Activated gamma-delta T cell (primary cell): Measurements from ENCODE around the gene GABPB2.

Experiments
- DNase-seq: peaks from one replicate; lab custom pipeline; 2025; lab: John Stamatoyannopoulos, UW
- total RNA-seq, 2 donors: gene quantifications; one replicate each; lab custom pipeline; 2026; lab: John Stamatoyannopoulos, UW

Gene GABPB2
- 88.5 to 92.9 reads per million in 2 donors for total RNA-seq

DNA sequence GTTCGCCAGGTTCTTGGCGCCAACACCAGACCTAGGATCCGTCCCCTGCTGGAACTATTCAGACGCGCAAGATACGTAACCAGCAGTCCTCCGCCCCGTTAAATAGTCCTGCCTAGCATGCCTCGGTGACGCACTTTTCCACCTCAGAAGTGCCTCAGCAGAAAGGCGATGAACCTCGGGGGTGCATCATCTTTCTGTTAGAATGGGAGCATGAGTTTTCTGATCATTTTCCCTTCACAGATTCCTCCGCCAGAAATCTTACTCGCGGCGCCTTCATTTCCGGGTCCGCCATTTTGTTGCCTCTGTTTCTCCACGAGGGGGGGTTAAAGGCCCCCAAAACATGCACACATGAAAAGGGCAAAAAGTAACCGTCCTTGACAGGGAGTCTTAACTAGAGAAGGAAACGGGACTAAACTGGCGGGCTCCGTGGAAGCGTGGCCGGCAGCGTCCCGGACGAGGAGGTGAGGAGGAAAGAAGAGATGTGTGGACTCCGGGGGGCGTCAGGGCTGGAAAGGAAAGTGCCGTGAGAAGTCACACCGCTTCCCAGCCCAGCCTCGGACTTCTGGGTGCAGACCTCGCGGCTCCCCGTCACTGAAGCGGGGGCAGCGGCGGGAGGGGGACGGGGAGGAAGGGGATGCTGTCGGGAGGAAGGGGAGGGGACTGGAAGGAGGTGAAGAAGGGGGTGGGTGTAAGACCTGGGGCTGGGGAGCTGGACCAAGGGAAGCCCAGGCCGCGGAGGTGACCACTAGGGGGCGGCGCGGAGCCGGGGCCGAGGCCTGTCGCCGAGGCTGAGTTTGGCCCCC, at the start of gene GABPB2:
Gene GABPB2, plus strand, starts transcription at position 288 of the 803 bp plus-strand sequence. CDS start 17,429 bp downstream, outside the sequence.
- DNase-seq: peak; percentile 64

GRCh38 chr1:151024540-151025146, 45.9 kb upstream of the GABPB2 start:
- DNase-seq: no peak

GRCh38 chr1:151026460-151026859, 44.1 kb upstream of the GABPB2 start:
- DNase-seq: no peak

DNA sequence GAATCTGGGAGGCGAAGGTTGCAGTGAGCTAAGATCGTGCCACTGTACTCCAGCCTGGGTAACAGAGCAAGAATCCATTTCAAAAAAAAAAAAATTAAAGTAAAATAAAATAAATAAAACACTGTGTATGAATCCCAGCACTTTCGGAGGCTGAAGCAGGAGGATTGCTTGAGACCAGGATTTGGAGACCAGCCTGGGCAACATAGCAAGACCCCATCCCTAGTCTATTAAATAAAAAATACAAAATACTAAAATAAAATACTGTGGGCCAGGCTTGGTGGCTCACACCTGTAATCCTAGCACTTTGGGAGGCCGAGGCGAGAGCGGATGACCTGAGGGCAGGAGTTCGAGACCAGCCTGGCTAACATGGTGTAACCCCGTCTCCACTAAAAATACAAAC, 38.4 kb upstream of the GABPB2 start:
- no peak for DNase-seq

DNA sequence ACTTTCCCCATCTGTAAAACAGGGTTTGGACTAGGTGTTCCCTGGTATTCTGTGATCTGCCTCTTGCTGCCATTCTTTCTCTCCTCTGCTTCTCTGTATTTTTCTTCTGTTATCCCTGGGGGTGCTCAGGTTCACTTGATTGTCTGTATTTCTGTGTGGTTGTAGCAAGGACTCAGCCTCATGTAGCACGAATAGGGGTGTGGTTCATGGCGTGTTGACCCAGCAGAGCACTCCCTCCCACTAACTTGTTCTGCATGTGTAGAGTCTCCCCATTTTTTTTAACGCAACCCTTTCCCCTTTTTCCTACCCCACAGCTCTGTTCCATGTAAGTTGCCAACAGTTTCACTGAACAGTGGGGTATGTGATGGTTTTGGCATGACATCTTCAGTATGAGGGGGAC, 35.4 kb upstream of the GABPB2 start:
- no peak for DNase-seq

DNA sequence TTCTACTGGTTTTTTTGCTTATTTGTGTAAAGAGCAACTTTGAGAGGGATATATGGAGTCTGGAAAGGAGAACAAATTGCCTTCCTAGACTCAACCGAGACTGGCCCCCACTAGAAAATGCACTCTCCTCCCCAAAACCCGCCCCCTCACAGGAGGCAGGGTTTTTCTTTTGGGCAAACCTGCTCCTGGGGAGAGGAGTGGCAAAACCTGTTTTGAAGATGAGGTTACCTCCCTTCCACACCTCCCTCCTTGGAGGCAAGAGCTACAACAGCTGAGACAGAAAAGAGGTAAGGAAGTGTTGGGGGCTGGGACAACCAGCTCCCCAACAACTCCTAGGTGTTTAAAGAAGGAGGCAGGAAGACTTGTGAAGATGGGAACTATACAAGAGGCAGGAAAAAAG, 34.2 kb upstream of the GABPB2 start, which contains the start of gene BNIPL:
Gene BNIPL, plus strand, starts transcription at position 231 of the 400 bp plus-strand sequence. Its CDS starts 140 bp downstream, at position 371.
- DNase-seq: no peak

DNA sequence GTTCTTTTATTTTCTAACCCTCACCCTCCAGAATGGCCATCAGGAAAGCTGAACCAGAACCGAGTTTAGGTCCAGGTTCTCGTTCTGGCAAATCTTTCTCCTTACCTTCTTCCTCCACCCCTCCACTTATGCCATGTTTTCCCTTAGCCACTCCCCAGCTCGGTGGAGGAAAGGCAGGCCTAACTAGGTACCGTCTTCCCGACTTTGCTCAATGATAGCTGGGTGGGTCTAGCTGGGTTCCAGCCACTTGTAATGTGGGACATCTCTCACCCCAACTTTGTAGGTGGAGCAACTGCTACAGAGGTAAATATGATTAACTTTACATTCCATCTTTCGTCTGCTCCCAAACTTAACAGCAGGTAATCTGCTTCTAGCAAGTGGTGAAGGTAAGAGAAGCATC, 33.5 kb upstream of the GABPB2 start:
- DNase-seq: no peak

DNA sequence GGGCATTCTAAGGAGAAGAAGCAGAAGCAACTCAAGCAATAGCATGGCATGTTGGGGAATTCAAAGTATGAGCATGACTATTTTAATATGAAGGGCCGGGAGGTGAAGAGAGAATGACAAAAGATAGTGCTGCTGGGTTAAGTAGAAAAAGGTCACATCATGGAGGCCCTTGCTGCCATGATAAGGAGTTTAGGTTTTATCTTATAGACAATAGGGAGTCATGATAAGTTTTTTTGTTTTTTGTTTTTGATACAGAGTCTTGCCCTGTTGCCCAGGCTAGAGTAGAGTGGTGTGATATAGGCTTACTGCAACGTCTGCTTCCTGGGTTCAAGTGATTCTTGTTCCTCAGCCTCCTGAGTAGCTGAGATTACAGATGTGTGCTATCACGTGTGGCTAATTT, 31.0 kb upstream of the GABPB2 start:
- DNase-seq: no peak

GRCh38 chr1:151043163-151043562, 27.4 kb upstream of the GABPB2 start:
- DNase-seq: no peak

GRCh38 chr1:151047591-151047924, 23.0 kb upstream of the GABPB2 start, which contains the start of gene C1orf56:
Gene C1orf56, plus strand, starts transcription at chr1:151047751. Its CDS starts 97 bp downstream, at chr1:151047848.
- peak; percentile 43 for DNase-seq

DNA sequence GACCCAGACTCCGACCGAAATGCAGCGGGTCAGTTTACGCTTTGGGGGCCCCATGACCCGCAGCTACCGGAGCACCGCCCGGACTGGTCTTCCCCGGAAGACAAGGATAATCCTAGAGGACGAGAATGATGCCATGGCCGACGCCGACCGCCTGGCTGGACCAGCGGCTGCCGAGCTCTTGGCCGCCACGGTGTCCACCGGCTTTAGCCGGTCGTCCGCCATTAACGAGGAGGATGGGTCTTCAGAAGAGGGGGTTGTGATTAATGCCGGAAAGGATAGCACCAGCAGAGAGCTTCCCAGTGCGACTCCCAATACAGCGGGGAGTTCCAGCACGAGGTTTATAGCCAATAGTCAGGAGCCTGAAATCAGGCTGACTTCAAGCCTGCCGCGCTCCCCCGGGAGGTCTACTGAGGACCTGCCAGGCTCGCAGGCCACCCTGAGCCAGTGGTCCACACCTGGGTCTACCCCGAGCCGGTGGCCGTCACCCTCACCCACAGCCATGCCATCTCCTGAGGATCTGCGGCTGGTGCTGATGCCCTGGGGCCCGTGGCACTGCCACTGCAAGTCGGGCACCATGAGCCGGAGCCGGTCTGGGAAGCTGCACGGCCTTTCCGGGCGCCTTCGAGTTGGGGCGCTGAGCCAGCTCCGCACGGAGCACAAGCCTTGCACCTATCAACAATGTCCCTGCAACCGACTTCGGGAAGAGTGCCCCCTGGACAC, 22.5 kb upstream of the GABPB2 start:
- DNase-seq: peak; percentile 20

DNA sequence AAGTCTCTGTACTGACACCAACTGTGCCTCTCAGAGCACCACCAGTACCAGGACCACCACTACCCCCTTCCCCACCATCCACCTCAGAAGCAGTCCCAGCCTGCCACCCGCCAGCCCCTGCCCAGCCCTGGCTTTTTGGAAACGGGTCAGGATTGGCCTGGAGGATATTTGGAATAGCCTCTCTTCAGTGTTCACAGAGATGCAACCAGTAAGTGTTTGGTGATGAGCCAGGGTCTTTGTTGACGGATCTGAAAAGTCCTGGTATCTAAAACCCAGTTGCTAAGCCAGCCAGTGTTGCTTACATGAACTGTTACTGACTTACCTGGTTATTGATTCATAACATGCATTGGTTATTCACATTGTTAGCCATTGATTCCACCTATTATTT, 21.9 kb upstream of the GABPB2 start:
- no peak for DNase-seq

GRCh38 chr1:151049458-151049857, 21.1 kb upstream of the GABPB2 start:
- no peak for DNase-seq

GRCh38 chr1:151050051-151050688, 20.4 kb upstream of the GABPB2 start:
- DNase-seq: no peak

DNA sequence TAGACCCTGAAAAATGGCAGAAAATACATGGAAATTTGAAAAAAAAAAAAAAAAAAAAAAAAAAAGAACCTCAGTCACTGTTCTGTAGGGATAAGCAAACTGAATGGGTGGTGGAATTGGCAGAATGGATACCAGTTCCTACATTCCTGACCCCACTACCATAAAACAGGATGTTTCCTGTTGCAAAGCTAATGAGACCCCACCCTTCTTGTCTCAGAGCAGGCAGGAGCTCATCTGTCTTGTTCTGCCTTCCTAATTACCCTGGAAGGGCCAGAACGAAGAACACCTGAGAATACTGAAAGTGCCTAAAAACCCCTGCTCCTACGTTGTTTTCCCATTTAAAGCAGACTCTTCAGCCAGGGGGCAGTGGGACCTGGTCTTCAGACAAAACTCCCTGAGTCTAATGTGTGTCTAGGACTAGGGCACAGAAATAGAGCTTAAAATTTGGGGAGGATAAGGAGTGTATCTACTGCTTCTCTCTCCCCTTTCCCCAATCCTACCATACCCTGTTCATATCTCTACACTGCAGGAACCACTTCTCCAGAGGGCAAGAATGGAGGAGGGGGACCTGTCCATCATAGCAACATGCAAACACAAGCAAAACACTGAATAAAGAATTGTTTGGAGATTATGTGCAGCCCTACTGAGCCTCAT, 19.1 kb upstream of the GABPB2 start:
- no peak for DNase-seq

DNA sequence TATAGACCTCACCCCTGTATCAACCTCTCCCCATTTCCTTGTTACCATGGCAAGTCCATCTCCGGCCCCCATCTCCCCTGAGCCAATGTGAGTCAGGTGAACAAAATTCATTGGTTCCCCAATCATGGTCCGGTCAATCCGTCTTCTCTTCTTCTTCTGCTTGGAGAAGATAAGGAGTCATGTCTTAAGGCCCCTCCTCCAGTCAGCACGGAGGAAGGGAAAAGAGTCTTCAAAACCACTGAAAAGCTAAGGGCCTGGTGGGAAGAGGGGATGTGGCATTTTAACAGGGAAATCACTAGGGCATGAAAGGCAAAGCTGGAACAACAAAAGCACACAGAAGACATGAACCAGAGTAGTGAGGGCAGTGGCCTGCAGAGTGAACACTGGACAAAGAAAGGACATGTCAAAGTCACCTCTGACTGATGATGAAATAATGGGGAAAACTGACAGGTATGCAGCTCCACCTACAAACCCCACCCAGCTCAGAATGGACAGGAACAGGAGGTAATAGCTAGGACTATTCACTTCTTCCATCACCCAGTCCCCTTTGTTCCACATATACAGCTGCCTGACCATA, 15.5 kb upstream of the GABPB2 start:
- DNase-seq: no peak

DNA sequence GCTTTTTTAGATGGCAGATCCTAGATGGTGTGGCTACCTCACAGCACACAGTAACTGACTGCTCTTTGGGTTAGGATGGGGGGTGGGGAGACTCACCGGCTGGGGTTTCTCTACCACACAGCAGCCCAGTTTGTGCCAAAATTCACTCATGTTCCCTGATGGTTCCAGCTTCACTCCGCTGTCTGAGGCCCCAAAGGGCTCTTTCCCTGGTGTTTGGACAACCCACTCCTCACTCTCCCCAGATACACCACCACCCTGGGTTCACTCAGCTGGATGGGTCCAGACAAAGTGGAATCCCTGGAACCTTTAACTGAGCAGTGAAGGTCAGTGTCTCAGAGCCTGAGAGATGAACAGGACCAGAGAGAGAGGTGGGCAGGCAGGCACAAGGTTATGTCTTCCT, 15.0 kb upstream of the GABPB2 start:
- DNase-seq: no peak

DNA sequence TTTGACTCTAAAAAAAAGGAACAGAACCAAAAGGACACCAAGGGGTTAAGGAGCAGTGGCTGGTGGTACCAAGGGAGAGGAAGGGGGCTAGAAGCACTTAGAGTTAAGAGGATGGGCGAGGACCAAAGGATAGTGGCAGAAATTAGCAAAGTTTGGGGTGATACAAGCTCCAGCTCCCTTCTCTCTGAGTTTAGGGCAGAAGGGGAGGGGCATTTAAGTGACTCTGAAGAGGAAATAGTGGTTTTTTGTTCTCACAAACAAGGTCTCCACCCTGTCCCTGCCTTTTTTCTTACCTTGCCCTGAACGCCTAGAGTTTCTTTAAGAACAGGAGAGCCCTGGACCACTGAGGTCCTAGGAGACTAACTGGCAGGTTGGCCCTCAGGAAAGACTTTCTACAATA, 14.4 kb upstream of the GABPB2 start:
- no peak for DNase-seq

DNA sequence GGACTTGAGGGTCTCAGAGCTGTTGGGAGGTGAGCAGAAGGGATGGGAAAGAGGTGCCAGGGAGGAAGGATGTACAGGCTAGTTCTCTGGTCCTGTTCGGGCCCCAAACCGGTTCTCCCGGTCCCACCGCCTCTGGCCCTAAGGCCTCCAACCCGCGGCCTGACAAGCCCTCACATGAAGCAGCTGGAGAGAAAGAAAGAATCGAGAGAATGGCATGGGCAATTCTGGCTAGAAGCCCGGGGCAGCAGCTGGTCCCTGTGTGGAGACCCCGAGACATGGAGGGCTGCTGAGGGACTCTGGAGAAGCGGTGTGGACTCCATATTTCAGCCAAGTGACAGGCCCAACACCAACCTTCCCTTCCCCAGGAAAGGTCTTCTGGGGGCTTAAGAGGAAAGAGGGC, 11.9 kb upstream of the GABPB2 start:
- DNase-seq: no peak

DNA sequence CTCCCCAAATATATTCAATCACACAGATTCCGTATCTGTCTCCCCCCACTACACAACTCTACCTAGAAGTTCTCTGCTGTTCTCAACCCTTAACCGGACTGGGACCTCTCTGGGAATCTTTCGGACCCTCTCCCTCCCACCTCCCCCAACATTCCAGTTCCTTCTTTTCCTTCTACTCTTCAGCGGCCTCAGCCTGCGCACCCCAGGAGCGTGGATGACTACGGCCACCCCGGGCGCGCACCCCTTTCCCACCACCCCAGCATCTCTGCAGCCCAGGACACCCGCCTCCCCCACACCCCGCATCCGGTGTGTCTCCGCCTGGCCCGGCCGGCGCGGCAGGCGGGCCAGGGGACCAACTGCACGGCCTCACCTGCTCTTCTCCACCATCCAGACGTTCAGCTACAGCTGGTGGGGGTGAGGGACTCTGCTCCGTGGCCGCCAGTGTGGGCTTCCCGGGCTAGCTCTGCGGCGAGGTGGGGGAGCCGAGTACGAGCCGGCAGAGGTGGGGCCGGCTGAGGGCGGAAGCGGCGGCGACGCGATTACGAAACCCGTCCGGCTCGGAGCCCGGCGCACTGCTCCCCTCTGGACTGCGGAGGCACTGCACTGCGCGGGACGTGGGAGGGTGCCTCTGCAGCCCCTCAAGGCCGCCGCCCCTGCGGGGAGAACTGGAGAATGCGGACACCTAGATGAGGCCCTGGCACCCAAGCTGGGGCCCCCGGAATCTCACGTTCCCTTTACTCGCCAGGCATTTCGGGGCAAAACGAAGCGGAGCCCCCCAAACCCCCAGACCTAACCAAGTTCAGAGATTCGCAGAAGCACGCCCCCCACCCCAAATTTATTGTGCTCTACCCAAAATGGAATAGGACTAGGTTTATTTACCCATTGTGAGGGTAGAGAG, 11.2 kb upstream of the GABPB2 start, which contains the start of gene CDC42SE1:
Gene CDC42SE1, minus strand, starts transcription at position 514 of the 898 bp plus-strand sequence. CDS start 3,892 bp downstream, outside the sequence.
- peak; percentile 80 for DNase-seq
